NCI-H2081 treated with DMSO at 0.1 percent for 48 hours (cell line): ENCODE results near the gene PPP2R5D.
"Not testable (repeated sequence)": the region's sequence is repeated elsewhere in the genome, so short reads cannot be mapped to it uniquely, and the experiment has no call there.

Source experiments
- DNase-seq: peaks from one replicate; lab custom pipeline; 2025; lab: John Stamatoyannopoulos, UW

The PPP2R5D gene

DNA sequence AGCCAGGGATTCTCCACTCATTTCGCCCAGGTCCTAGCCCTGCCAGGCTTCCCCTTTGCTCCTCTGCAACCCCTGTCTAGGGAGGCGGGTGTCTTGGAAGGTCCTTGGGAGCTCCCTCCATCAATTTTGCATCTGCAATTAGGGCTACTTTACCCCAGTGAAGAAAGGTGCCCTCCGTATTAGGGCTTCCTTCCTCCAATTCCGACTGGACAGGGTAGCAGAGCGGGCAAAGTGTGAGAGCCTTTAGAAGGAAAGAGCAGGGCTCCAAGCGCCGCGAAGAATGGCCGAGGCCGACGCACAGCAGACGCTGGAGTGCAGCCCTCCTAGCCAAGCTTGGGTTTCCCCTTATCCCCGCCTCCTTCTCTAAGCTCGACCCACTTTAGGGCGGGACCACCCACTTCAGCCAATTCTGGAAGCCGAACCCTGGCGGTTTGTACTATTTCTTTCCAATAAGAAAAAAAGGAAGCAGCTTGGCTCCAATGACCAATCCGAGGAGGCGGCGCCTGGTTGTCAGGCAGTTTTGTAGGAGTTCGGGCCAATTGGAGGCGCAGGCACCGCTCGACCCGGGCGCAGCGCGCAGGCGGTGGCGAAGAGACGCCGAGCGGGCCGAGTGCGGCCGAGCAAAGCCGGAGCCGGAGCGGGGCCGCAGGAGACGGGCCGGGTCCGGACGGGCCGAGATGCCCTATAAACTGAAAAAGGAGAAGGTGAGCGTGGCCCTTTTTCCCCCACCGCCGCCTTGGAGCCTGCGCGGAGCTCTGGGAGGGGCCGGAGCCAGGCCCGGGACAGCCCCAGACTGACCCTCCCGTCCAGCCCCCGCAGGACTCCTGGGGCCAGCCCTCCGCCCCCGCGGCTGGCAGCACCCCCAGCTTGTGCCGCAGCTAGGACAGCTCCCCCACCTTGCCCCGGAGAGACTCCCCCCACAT, at the start of gene PPP2R5D:
TSS of gene PPP2R5D (plus strand) at position 570 of the 923 bp plus-strand sequence. CDS start at position 678, 108 bp downstream.
- DNase-seq = peak; percentile 98

DNA sequence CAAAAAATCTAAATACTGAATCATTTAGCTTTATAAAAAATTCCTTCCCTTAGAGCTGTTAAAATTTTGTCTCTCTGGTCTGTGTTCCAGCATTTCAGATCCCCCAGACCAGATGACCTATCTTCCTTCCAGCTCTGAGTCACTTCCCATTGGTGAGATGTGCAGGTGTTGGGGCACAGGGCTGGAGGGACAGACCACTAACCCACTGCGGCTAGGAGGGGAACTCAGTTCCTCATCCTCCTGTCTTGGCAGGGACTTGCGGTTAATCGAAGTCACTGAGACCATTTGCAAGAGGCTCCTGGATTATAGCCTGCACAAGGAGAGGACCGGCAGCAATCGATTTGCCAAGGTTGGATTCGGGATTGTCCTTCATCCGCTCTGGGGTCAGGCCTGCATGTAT, 49.0 kb upstream of the PPP2R5D start:
- no peak for DNase-seq

DNA sequence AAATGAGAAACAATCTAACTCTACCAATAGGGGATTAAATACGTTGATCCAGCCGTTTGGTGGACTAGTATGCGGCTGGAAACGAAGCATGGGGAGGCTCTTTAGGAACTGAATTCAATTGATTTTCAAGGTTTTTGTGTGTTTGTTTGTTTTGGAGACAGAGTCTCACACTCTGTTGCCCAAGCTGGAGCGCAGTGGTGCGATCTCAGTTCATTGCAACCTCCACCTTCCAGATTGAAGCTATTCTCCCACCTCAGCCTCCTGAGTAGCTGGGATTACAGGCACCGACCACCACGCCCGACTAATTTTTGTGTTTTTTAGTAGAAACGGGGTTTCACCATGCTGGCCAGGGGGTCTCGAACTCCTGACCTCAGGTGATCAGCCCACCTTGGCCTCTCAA, 48.0 kb upstream of the PPP2R5D start:
- DNase-seq = no peak

DNA sequence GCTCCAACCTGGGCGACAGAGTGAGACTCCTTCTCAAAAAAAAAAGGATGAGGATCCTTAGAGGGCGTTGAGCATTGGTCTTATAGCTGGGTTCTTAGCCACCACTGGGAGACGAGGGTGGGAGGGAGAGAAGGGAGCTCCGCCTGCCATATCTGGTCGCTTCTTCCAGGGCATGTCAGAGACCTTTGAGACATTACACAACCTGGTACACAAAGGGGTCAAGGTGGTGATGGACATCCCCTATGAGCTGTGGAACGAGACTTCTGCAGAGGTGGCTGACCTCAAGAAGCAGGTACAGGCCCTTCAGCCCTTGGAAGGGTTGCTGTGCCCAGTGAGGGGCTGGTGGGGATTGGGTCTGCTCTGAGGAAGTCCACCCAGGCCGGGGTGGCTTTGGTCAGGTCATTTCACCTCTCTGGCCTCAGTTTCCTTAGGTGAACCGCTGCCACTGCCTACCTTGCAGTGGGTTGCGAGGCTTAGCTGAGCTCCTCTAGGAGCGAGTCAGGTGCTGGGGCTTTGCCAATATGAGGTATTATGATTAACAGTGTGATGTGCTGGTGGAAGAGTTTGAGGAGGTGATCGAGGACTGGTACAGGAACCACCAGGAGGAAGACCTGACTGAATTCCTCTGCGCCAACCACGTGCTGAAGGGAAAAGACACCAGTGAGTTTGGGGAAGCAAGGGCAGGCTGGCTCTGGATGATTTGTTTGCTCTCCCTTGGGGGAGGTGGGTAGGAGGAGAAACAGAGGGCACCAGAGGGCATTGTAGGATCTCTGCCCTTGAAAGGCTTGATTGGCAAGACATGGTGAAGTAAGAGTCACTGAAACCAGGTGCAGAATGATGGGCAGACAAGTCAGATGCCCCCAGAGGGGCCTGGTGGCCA, 46.6 kb upstream of the PPP2R5D start:
- DNase-seq = no peak

DNA sequence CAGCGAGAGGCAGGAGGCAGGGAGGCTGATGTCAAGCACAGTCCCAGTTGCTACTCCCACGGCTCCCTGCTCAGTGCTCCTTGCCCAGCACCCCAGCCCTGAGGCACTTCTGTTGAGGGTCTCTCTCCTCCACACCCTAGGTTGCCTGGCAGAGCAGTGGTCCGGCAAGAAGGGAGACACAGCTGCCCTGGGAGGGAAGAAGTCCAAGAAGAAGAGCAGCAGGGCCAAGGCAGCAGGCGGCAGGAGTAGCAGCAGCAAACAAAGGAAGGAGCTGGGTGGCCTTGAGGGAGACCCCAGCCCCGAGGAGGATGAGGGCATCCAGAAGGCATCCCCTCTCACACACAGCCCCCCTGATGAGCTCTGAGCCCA, 46.0 kb upstream of the PPP2R5D start:
- DNase-seq = no peak

DNA sequence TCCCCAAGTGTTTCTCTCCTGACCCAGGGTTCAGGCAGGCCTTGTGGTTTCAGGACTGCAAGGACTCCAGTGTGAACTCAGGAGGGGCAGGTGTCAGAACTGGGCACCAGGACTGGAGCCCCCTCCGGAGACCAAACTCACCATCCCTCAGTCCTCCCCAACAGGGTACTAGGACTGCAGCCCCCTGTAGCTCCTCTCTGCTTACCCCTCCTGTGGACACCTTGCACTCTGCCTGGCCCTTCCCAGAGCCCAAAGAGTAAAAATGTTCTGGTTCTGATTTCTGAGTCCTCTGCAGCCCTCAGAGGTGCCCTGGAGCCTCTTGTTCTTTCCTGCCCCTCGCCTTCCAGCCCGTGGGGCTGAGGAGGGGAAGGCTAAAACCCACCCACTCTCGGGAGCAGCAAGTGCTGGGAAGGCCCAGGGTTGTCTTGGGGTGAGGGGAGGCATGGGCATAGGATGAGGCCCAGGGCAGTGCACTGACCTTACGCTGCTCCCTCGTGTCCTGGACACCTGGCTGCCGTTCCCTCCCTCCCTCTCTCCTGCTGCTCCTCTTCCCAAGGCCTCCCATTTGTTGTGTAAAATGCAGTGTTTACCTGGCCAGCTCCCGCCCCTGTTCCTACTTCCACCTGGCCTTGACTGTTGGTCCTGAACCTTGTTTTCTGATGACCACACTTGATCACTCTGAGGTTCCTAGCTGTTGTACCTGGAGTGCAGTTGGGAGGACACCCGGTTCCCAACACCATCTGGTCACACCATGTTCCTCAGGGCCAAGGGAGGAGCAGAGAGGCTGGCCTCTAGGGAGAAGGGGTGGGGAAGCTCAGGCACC, 45.2 kb upstream of the PPP2R5D start:
- no peak for DNase-seq

DNA sequence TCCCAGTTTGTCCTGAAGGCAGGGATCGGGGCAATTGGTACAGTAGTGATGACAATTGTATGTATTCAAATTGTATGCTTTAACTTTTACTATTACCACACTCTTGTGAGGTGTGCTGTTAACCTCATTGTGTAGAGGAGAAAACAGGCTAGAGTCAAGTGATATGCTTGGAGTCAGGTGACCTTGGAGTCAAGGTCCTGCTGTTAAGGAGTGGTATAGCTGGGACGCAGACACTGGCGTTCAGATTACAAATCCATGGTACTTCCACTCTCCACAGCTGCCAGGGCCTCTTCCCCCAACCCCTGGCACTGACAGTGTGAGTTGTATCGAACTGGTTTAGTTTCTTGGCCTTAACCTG, 44.6 kb upstream of the PPP2R5D start:
- DNase-seq = no peak

DNA sequence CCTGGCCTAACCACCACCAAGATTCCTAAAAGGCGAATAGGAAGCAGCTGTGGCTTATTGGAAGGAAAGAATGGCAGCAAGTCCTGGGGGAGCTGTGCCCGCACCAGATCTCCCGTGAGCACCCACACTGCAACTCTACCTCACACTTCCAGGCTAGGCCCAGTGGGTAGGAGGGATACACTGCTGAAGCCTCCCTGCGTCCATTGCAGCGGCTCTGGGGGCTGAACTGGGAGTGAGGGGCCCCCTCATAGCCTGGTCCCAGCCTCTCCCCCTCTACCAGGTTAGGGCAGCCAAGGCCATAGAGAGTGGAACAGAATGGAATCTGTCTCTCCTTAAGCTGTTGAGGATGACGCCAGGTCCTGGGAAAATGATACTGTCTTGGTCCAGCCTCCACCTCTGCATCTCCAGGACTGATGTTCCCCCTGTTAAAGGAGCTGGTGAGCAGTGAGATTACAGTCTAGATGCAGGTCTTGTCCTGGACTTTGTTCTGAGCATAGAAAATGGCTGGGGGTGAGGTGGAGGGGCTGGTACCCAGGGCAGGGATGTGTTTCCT, 43.8 kb upstream of the PPP2R5D start:
- no peak for DNase-seq

DNA sequence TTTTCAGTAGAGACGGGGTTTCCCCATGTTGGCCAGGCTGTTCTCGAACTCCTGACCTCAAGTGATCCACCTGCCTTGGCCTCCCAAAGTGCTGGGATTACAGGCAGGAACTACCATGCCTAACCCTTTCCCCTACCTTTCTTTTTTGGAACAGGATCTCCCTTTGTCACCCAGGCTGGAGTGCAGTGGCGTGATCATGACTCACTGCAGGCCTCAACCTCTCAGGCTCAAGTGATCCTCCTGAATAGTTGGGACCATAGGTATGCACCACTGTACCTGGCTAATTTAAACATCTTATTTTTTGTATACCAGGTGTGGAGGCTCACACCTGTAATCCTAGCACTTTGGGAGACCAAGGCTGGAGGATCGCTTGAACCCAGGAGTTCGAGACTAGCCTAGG, 43.0 kb upstream of the PPP2R5D start:
- DNase-seq = not testable (repeated sequence)

DNA sequence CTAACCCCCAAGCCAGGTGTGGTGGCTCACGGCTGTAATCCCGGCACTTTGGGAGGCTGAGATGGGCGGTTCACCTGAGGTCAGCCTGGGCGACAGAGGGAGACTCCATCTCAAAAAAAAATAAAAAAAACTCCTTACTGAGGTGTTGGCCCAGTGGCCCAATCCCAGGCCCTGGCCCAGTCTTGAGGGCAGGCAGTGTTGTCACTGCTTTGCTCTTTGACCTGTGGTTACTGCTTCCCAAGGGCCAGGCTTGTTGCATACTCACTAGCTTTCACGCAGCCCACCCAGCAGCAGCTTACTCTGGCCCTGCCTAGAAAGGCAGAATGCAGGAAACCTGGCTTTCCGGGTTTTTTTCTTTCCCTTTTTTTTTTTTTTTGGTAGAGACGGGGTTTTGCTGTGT, 41.9 kb upstream of the PPP2R5D start:
- no peak for DNase-seq

DNA sequence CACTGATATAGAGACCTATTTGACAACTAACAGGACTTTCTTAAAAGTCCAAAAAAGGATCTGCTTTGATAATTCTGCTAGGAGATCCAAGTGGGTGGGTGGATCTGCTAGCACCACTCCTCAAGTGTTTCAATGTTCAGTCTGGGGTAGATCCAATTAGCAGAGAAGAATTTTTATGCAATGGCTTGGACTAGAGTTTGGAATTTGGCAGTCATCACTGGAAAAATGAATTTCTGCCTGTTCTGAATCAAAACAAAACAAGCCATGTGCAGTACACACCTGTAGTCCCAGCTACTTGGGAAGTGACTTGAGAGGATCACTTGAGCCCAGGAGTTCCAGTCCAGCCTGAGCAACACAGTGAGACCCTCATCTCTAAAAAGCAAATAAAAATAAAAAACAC, 36.4 kb upstream of the PPP2R5D start:
- no peak for DNase-seq

DNA sequence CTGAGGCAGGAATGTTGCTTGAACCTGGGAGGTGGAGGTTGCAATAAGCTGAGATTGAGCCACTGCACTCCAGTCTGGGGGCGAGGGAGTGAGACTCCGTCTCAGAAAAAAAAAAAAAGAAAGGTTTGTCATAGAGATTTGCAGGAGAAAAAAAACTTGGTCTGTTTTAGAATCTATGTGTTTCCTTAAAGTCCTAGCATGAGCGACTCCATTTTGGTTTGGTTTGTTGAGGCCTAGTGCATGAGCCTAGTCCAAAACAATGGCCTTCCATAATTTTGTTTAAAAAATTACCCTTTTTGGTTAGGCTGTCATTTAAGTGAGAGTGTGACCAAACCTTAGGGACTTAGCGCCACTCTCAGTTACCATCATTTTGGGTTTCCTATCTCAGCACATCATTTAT, 32.0 kb upstream of the PPP2R5D start:
- DNase-seq = no peak

DNA sequence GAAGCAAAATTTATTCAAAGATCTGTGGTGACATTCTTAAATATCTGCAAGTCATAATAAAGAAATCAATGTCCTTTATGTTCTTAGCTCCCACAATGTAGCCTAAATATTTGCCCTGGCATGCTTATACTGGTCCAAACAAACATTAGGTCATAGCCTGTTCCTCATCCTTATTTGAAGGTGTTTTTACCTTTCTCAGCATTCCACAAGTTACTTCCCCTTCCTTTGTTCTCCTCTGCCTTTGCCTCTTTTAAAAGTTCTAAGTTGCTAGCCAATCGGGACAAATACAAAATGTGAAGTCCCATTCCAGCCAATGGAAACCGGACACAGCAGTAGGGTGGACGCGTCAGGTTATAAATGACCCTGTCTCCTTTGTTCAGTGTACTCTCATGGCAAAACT, 30.0 kb upstream of the PPP2R5D start:
- not testable (repeated sequence) for DNase-seq

DNA sequence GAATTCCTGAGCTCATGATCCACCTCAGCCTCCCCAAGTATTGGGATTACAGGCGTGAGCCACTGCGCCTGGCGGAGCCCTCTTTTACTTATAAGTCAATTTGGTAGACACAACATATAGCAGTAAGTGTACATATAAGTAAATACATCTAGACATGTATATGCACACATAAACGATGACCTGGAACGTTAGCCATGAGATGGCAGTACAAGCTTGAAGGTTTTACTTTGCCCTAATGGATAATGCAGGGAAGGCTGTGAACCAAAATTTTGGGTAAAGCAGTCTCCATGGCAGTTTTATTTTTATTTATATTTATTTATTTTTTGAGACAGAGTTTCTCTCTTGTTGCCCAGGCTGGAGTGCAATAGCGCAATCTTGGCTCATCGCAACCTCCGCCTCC, 26.2 kb upstream of the PPP2R5D start:
- DNase-seq = no peak

DNA sequence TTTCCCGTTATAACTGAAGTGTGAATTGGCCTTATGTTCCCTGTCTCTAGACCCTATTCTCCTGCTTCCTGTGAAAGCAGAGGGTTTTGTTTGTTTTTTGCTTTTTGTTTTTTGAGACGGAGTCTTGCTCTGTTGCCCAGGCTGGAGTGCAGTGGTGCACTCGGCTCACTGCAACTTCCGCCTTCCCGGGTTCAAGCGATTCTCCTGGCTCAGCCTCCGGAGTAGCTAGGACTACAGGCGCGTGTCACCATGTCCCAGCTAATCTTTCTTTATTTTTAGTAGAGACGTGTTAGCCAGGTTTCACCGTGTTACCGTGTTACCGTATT, 24.5 kb upstream of the PPP2R5D start:
- DNase-seq = no peak

DNA sequence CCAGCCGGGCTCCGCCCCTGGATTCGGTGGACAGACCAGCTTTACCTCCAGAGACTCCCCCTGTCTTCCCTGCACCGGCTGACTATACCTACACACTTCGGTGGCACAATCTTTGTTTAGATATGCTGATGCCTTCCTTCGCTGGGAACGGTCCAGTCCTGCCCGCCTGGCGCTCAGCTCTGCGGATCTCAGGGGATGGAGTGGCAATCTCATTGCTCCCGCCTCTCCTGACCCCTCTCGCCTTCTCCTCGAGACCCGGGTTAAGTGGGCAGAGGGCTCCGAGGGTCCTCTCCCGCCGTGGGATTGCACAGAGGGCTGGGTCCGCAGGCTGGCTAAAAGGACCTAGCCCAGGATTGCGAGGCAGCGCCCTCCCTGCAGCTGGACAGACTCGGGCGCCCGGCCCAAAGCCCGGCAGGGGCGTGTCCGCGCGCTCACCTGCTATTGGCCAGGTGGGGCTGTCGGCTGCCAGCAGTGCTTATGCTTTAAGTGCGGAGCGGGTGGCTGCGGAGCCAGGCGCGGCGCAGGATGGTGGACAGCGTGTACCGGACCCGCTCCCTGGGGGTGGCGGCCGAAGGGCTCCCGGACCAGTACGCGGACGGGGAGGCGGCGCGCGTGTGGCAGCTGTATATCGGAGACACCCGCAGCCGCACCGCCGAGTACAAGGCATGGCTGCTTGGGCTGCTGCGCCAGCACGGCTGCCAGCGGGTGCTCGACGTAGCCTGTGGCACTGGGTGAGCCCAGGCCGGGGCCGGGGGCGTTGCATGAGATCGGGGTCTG, 23.9 kb upstream of the PPP2R5D start, which contains the start of gene GNMT:
TSS of gene GNMT (plus strand) at position 512 of the 777 bp plus-strand sequence. CDS start at position 526, 14 bp downstream.
- DNase-seq = no peak

DNA sequence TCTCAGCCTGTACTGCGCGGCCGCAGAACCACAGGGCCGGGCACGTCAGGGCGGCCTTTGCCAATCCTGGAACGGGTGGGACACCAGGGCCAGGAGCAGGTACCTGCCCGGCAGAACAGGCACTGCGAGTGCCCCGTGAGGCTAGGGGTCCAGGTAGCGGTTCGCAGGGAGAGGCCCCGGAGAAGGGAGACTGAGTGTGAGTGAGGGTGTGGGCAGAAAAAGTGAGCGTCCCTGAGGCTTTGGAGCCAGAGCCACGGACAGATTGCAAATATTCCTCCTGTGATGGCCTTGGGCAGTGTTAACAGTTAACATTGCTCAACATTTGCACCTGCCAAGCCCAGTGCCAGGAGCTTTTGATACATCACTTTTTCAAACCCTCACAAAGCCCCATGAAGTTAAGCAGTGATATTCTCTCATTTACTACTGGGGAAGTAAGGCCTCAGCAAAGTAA, 23.3 kb upstream of the PPP2R5D start:
- no peak for DNase-seq

DNA sequence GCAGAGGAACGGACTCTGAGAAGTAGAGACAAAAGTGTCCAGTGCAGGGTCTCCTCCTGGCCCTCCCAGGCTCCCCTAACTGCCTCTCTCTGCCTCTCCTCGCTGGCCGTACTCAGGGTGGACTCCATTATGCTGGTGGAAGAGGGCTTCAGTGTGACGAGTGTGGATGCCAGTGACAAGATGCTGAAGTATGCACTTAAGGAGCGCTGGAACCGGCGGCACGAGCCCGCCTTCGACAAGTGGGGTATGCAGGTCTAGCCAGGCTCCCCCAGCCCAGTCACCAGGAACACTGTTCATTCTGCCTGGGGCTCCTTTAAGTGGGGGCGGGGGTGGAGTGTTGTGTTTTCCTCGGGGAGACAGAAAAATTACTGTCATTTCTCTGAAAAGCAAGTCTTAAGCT, 22.3 kb upstream of the PPP2R5D start:
- no peak for DNase-seq

DNA sequence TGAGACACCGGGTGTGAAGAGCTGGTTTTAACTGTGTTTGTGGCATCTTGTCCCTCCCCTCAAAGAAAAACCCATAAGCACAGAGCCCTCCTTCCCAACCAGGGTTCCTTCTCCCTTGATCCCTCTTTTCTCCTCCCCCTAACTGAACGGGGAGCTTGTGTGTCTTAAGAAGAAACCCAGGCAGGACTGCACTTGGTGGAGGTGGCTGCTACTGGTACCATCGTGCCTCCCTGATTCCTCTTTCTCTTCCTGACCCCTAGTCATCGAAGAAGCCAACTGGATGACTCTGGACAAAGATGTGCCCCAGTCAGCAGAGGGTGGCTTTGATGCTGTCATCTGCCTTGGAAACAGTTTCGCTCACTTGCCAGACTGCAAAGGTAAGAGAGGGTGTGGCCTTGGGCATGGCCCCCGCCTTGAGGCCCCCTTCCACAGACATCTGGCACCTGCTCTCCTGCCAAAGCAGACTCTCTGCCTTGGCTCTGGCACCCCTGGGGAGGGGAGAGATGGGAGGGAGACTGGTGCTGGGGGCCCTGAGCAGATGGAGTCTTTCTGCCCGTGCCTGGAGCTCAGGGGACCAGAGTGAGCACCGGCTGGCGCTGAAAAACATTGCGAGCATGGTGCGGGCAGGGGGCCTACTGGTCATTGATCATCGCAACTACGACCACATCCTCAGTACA, 21.7 kb upstream of the PPP2R5D start:
- no peak for DNase-seq

DNA sequence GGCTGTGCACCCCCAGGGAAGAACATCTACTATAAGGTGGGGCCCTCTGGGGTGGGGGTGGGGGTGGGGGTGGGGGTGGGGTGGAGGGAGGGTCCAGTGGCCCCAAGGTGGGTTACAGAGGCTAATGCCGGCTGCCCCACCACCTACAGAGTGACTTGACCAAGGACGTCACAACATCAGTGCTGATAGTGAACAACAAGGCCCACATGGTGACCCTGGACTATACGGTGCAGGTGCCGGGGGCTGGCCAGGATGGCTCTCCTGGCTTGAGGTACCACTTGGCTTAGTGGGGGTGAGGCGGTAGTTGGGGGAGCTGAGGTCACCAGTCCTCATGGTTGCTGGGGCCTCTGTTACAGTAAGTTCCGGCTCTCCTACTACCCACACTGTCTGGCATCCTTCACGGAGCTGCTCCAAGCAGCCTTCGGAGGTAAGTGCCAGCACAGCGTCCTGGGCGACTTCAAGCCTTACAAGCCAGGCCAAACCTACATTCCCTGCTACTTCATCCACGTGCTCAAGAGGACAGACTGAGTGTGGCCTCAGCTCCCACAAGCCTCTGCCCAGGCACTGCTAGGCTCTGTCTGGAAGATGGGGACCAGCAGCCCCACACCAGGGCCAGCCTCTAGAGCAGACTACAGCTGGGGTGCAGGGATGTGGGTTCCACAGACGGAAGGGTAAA, 21.1 kb upstream of the PPP2R5D start:
- DNase-seq = no peak
